Retina (tissue), 1 donor: ENCODE results near the gene TPBGL.

Experiments used
- DNase-seq: peaks from one replicate; pipeline ENCODE4 v3.0.0-alpha.2; 2016

The TPBGL gene

GRCh38 chr11:75246671-75247350, 6.2 kb downstream of the TPBGL start:
- no peak for DNase-seq

DNA sequence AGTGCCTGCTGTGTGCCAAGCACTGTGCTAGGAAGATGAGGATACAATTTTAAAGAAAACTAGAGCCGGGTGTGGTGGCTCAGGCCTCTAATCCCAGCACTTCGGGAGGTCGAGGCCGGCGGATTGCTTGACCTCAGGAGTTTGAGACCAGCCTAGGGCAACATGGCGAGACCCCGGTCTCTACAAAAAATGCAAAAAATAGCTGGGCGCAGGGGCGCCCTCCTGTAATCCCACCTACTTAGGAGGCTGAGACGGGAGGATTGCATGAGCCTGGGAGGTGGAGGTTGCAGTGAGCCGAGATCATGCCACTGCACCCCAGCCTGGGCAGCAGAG, 8.3 kb downstream of the TPBGL start:
- no peak for DNase-seq

DNA sequence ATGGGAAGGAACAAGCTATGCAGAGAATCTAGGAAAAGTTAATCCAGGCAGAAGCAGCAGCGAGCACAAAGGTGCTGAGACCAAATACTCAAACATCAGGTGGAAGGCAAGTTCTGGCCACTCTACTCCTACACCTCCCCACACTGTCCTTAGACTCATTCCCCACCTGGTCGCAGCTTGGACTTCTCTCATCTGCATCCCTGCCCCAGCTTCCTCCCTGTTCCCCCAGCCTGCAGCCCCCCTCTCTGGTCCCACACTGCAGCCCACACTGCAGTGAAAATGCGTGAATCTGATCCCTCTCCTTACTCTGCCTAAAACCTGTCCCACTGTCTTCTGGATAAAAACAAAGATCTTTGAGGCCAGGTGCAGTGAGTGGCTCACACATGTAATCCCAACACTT, 9.1 kb downstream of the TPBGL start:
- no peak for DNase-seq

DNA sequence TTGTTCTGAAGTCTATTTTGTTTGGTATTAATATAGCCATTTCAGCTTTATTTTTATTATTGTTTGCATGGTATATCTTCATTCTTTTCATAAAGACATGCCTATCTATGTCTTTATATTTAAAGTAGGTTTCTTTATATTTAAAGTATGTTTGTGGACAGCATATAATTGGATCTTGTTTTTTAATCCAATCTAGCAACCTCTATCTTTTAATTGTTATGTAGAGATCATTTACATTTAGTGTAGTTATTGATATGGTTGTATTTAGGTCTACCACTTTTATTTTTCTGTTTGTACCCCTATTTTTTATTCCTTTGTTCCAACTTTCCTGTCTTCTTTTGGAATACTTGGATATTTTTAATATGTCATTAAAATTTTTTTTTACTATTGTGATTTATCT, 13.8 kb downstream of the TPBGL start:
- no peak for DNase-seq

DNA sequence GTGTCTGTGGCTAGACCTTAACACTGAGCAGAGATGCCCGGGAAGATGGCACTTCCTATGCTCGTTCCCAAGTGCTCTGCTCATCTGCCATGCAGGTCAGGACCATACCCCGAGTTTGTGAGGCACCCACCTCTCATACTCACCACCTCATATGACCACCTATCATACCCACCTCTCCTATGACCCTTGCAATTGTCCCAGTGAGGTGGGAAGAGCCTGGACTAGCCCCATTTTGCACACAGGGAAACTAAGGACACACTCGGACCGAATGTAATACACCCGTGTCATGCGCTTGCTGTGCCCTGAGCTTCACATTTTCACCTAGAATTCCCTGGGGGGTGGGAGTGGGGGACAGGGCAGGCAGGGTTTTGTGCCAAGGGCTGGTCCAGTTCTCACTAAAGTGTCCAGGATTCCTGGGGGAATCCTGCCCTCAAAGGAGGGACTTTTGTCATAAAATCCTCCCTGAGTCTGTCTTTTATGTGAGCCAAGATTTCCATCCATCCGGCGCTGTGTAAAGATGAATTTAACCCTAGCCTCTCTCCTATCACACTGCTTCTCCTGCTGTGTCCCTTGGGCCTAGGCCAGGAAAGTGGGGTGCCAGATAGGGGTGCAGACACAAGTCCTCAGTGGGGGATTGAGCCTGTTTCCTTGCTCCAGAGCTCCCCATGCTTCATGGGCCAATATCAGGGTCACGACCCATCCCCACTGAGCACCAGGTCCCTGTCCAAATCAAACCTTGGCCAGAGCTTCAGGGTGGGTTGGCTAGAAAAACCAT, 20.0 kb downstream of the TPBGL start:
- DNase-seq = no peak

DNA sequence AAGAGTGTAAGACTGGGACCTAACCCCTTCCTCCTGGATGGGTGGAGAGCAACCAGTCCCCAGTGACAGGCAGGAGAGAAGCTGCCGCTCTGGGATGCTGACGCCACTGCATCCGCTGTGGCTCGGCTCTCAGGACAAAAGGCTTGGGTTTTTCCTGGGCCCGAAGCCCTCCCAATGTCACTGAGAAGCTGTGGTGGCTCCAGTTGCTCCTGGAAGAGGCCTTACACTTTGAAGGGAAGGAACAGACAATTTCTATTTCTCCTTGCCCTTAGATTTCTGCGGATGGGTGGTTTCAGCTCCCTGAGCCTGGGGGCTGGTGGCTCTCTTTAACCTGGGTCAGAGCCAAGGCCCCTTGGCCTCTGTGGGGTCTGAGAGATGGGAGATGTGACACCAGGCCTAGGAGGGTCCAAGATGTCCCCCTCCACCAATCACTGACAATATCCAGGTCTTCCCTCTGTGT, 21.4 kb downstream of the TPBGL start:
- no peak for DNase-seq

GRCh38 chr11:75262436-75262835, 21.9 kb downstream of the TPBGL start:
- DNase-seq = no peak

DNA sequence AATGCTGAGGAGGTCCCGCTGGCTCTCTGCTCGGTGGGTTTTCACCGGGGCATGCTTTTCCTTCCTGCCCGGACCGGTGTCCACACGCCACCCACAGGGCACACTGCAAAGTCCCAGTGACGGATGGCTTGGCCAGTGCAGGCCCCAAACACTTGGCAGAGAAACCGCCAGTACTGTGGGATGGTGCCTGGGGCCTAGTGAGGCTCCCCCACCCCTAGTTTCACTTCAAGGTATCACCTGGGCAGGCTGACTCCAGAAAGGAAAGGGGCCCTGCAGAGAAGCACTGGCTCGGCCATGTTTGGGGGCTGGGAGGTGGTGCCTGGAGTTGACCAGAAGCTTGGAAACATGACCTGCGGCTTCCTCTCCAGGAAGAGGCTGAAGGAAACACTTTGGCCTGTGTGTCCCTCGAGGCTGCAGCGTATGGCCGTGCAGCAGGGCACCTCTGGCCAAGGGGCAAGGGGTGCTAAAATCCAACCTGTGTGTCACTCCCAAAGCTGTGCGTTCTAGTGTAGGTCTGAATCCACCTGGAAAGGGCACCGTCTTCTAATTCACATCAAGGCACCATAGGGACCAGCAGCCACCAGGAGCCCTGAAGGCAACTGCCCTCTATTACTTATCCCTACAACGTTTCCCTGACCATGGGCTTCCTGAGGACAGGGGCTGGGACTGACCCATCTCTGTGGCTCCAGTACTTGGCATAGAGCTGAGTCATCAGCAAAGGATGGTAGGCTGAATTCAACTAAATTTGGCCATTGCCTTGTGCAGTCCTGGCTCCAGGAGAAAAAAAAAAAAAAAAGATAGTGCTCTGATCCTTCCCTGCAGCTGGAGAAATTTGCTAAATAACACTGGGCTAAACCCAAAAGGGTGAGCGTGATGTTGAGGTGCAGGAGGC, 22.6 kb downstream of the TPBGL start:
- no peak for DNase-seq

DNA sequence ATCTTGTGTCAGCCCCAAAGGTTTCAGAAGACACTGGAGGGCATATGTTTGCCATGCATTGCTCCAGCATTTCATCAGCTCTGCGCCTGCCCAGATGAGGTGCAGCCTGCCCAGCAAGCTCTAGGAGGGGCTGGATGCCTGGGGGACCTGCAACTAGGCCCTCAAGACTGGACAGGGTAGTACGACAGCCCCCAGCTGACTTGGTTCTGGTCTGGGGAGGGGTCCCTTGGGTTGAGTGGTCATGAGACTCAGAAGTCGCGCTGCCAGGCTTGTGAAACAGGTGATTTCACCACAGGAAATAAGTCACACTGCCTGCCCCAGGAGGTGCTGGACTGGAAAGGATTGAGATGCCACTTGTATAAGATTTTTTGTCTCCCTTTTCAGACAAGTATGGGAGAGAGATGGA, 23.4 kb downstream of the TPBGL start:
- DNase-seq = no peak

GRCh38 chr11:75264356-75264755, 23.8 kb downstream of the TPBGL start:
- DNase-seq = no peak

DNA sequence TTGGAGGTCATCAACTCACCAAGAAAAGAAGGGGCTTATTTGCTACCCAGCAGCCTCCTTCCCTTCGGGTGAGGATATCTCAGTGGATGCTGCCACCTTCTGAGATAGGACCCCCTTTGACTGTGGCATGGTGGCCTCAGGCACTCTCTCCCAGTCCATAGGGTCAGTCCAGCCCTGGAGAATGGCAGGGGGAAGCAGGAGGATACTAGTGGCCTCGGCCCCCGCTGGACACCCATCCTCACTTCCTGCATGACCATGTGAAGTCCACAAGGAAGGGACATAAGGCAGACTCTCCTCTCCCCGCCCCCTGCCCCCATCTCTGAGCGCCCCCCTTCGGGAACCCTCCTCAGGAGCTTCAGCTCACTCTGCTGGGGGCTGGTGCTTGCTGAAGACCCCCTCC, 24.4 kb downstream of the TPBGL start:
- no peak for DNase-seq

GRCh38 chr11:75265851-75266531, 25.4 kb downstream of the TPBGL start:
- DNase-seq = no peak

DNA sequence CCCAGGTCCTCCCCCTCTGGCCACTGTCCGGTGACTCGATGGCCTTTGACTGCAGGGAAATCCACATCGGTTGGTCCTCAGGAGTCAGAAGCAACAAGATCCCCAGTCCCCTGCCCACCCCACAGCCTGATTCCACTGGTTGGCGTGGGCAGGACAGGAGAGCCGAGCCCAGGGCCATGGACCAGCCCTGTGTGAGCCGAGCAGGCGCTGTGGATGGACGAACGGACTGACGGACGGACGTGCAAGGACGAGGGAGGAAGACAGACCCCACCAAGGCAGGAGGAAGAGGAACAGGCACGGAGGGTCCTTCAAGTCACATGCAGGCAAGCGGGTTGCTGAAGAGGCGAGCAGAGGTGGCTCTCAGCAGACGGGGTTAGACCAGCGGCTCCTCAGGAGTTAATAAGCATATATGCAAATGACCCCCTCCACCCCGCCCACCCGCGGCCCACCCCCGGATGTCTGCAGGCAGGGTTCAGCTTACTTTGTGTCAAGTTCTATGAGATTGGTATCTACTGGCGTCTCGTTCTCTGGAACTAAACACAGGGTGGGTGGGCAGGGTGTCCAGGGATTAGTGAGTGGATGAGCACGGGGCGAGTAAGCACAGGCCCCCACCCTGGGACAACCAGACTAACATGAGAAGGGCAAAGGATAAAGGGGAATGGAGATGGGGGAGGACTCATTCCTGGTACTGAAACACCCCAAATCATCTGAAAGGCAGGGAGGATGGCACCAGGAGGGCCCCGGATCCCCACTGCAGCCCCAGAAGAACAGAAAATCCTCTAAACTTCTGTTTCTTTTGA, 26.8 kb downstream of the TPBGL start:
- no peak for DNase-seq

GRCh38 chr11:75268626-75269366, 28.2 kb downstream of the TPBGL start:
- no peak for DNase-seq

- DNase-seq = no peak
These were observed 28.7 kb downstream of the TPBGL start for GRCh38 chr11:75269367-75269660.

GRCh38 chr11:75269896-75270295, 29.3 kb downstream of the TPBGL start:
- no peak for DNase-seq

DNA sequence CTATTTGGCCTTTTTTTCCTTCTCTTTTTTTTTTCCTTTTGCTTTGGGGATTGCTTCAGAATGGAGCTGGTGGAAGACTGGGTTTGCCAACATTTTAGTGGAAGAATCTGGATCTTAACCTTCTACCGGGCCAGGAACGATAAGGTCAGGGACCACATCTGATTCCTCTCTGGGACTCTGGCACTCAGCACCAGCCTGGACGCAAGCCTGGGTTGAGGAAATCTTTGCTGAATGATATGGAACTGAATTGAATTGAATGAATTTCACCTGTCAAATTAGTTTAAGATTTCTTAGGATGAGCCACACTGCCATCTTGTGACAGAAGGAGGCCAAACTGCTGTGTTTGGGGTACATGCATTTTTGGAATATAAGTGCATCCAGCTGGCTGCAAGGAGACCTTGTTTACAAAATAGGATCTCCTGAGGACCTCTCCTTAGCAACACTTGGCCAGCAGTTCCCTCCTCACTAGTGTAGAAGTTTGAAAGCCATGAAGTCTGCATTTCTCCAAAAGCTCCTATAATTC, 30.4 kb downstream of the TPBGL start:
- DNase-seq = no peak

DNA sequence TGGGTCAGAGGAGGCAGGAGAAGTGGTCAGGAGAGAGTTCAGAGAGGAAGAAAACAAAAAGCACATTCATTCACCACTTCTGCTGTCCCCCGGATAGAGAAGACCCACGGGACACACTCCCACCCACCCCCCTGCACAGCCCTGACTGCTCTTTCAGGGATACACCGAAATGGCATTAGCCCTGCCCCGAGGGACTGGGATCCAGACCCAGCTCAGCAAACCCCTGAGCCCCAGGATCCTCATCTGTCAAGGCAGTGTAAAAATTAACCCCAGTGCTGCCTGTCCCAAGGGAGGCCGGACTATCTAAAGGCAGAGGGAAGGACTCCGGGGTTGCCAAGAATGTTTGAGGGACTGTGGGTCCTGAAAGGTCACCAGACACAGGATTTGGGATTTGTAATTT, 31.2 kb downstream of the TPBGL start:
- no peak for DNase-seq

- DNase-seq = no peak
These were observed 31.8 kb downstream of the TPBGL start for GRCh38 chr11:75272391-75272790.

- DNase-seq = no peak
These were observed 32.3 kb downstream of the TPBGL start for GRCh38 chr11:75272821-75273301.
